Measurements from ENCODE around the gene AFG3L2.

The AFG3L2 gene

GRCh38 chr18:12327510-12328178, 49.4 kb downstream of the AFG3L2 start:
- no peaks in the 10 kb centered on the region for H3K9me3 ChIP-seq (ENCODE audit: control insufficient read depth, low read length)
- H3K27ac ChIP-seq (ENCODE audit: insufficient read depth, low read depth, low read length, poor library complexity, severe bottlenecking) = no peak overlapping the region
- no peaks in the 10 kb centered on the region for H3K27me3 ChIP-seq (ENCODE audit: control insufficient read depth, insufficient read depth, low read length, poor library complexity, severe bottlenecking)
- H3K36me3 ChIP-seq (ENCODE audit: control insufficient read depth, insufficient read depth, low read length) = peaks cover 14% of the 10 kb centered on the region
- H3K4me1 ChIP-seq (ENCODE audit: control insufficient read depth, insufficient read depth, low read length) = no peaks in the 10 kb centered on the region
- 65 to 68% methylated on average over 11 of the region's 11 CpGs for WGBS, 2 experiments
- no peak overlapping the region for H3K4me3 ChIP-seq (ENCODE audit: insufficient read depth, low read depth, low read length)

- H3K4me1 ChIP-seq (ENCODE audit: control insufficient read depth, insufficient read depth, low read length) = no peaks in the 10 kb centered on the region
- WGBS, 2 experiments = 95% methylated on average over 12 of the region's 12 CpGs
- no peak overlapping the region for H3K4me3 ChIP-seq (ENCODE audit: insufficient read depth, low read depth, low read length)
- peaks cover 14% of the 10 kb centered on the region for H3K36me3 ChIP-seq (ENCODE audit: control insufficient read depth, insufficient read depth, low read length)
- no peaks in the 10 kb centered on the region for H3K9me3 ChIP-seq (ENCODE audit: control insufficient read depth, low read length)
- no peak overlapping the region for H3K27ac ChIP-seq (ENCODE audit: insufficient read depth, low read depth, low read length, poor library complexity, severe bottlenecking)
- H3K27me3 ChIP-seq (ENCODE audit: control insufficient read depth, insufficient read depth, low read length, poor library complexity, severe bottlenecking) = no peaks in the 10 kb centered on the region
Observed at GRCh38 chr18:12326711-12327460, 50.1 kb downstream of the AFG3L2 start.

GRCh38 chr18:12325726-12326245, 51.2 kb downstream of the AFG3L2 start:
- no peaks in the 10 kb centered on the region for H3K27me3 ChIP-seq (ENCODE audit: control insufficient read depth, insufficient read depth, low read length, poor library complexity, severe bottlenecking)
- peaks cover 14% of the 10 kb centered on the region for H3K36me3 ChIP-seq (ENCODE audit: control insufficient read depth, insufficient read depth, low read length)
- no peak overlapping the region for H3K27ac ChIP-seq (ENCODE audit: insufficient read depth, low read depth, low read length, poor library complexity, severe bottlenecking)
- WGBS, 2 experiments = 96 to 97% methylated on average over 29 of the region's 29 CpGs
- no peaks in the 10 kb centered on the region for H3K9me3 ChIP-seq (ENCODE audit: control insufficient read depth, low read length)
- no peaks in the 10 kb centered on the region for H3K4me1 ChIP-seq (ENCODE audit: control insufficient read depth, insufficient read depth, low read length)
- H3K4me3 ChIP-seq (ENCODE audit: insufficient read depth, low read depth, low read length) = no peak overlapping the region

GRCh38 chr18:12324991-12325725, 51.9 kb downstream of the AFG3L2 start:
- Histone ChIP-seq H3K36me3 (ENCODE audit: control insufficient read depth, insufficient read depth, low read length) (peaks cover 14% of the 10 kb centered on the region), H3K4me1 (ENCODE audit: control insufficient read depth, insufficient read depth, low read length) (no peaks in the 10 kb centered on the region), H3K9me3 (ENCODE audit: control insufficient read depth, low read length) (no peaks in the 10 kb centered on the region), H3K4me3 (ENCODE audit: insufficient read depth, low read depth, low read length) (no peak overlapping the region), H3K27me3 (ENCODE audit: control insufficient read depth, insufficient read depth, low read length, poor library complexity, severe bottlenecking) (no peaks in the 10 kb centered on the region), H3K27ac (ENCODE audit: insufficient read depth, low read depth, low read length, poor library complexity, severe bottlenecking) (no peak overlapping the region)
- 97% methylated on average over 58 of the region's 58 CpGs for WGBS, 2 experiments

- Histone ChIP-seq H3K4me3 (ENCODE audit: insufficient read depth, low read depth, low read length) (no peak overlapping the region), H3K9me3 (ENCODE audit: control insufficient read depth, low read length) (no peaks in the 10 kb centered on the region), H3K27ac (ENCODE audit: insufficient read depth, low read depth, low read length, poor library complexity, severe bottlenecking) (no peak overlapping the region), H3K36me3 (ENCODE audit: control insufficient read depth, insufficient read depth, low read length) (peaks cover 7% of the 10 kb centered on the region), H3K4me1 (ENCODE audit: control insufficient read depth, insufficient read depth, low read length) (no peaks in the 10 kb centered on the region), H3K27me3 (ENCODE audit: control insufficient read depth, insufficient read depth, low read length, poor library complexity, severe bottlenecking) (no peaks in the 10 kb centered on the region)
- WGBS, 2 experiments = 76 to 82% methylated on average over 4 of the region's 4 CpGs
Observed at GRCh38 chr18:12321333-12321732, 55.7 kb downstream of the AFG3L2 start.

GRCh38 chr18:12318857-12319256, 58.2 kb downstream of the AFG3L2 start:
- Histone ChIP-seq H3K4me1 (ENCODE audit: control insufficient read depth, insufficient read depth, low read length) (no peaks in the 10 kb centered on the region), H3K9me3 (ENCODE audit: control insufficient read depth, low read length) (no peaks in the 10 kb centered on the region), H3K36me3 (ENCODE audit: control insufficient read depth, insufficient read depth, low read length) (peaks cover 3% of the 10 kb centered on the region), H3K4me3 (ENCODE audit: insufficient read depth, low read depth, low read length) (no peak overlapping the region), H3K27me3 (ENCODE audit: control insufficient read depth, insufficient read depth, low read length, poor library complexity, severe bottlenecking) (no peaks in the 10 kb centered on the region), H3K27ac (ENCODE audit: insufficient read depth, low read depth, low read length, poor library complexity, severe bottlenecking) (no peak overlapping the region)
- WGBS, 2 experiments = 95 to 100% methylated on average over 1 to 5 of the region's 5 CpGs

- peaks cover 5% of the 10 kb centered on the region for H3K36me3 ChIP-seq (ENCODE audit: control insufficient read depth, insufficient read depth, low read length)
- 47 to 49% methylated on average over 5 of the region's 5 CpGs for WGBS, 2 experiments
- no peaks in the 10 kb centered on the region for H3K27me3 ChIP-seq (ENCODE audit: control insufficient read depth, insufficient read depth, low read length, poor library complexity, severe bottlenecking)
- H3K4me3 ChIP-seq (ENCODE audit: insufficient read depth, low read depth, low read length) = no peak overlapping the region
- no peaks in the 10 kb centered on the region for H3K9me3 ChIP-seq (ENCODE audit: control insufficient read depth, low read length)
- H3K27ac ChIP-seq (ENCODE audit: insufficient read depth, low read depth, low read length, poor library complexity, severe bottlenecking) = no peak overlapping the region
- no peaks in the 10 kb centered on the region for H3K4me1 ChIP-seq (ENCODE audit: control insufficient read depth, insufficient read depth, low read length)
Observed at GRCh38 chr18:12318334-12318697, 58.7 kb downstream of the AFG3L2 start.

GRCh38 chr18:12317664-12318333, 59.2 kb downstream of the AFG3L2 start:
- Histone ChIP-seq H3K27ac (ENCODE audit: insufficient read depth, low read depth, low read length, poor library complexity, severe bottlenecking) (no peak overlapping the region), H3K9me3 (ENCODE audit: control insufficient read depth, low read length) (no peaks in the 10 kb centered on the region), H3K36me3 (ENCODE audit: control insufficient read depth, insufficient read depth, low read length) (peaks cover 10% of the 10 kb centered on the region), H3K4me1 (ENCODE audit: control insufficient read depth, insufficient read depth, low read length) (no peaks in the 10 kb centered on the region), H3K4me3 (ENCODE audit: insufficient read depth, low read depth, low read length) (no peak overlapping the region), H3K27me3 (ENCODE audit: control insufficient read depth, insufficient read depth, low read length, poor library complexity, severe bottlenecking) (no peaks in the 10 kb centered on the region)
- WGBS, 2 experiments = 85 to 92% methylated on average over 6 of the region's 6 CpGs

- H3K4me3 ChIP-seq (ENCODE audit: insufficient read depth, low read depth, low read length) = no peak overlapping the region
- 96% methylated on average over 5 of the region's 5 CpGs for WGBS, 2 experiments
- no peak overlapping the region for H3K27ac ChIP-seq (ENCODE audit: insufficient read depth, low read depth, low read length, poor library complexity, severe bottlenecking)
- H3K4me1 ChIP-seq (ENCODE audit: control insufficient read depth, insufficient read depth, low read length) = no peaks in the 10 kb centered on the region
- peaks cover 23% of the 10 kb centered on the region for H3K36me3 ChIP-seq (ENCODE audit: control insufficient read depth, insufficient read depth, low read length)
- no peaks in the 10 kb centered on the region for H3K27me3 ChIP-seq (ENCODE audit: control insufficient read depth, insufficient read depth, low read length, poor library complexity, severe bottlenecking)
- H3K9me3 ChIP-seq (ENCODE audit: control insufficient read depth, low read length) = peaks cover 4% of the 10 kb centered on the region
Observed at GRCh38 chr18:12315911-12316310, 61.1 kb downstream of the AFG3L2 start.

Measured in ectodermal cell (in vitro differentiated cells).